Measurements from ENCODE around the gene STRN. TPM values are rescaled to one million over a fixed set of nuclear protein-coding genes. Genes with fewer than 3 reads are reported as not detected.
A peak's percentile ranks its signal among the peaks of the same experiment; 100 is the strongest.

The STRN gene
- total and polyA plus RNA-seq, 9 of the 15 experiments (the other 6 are each of a cell fraction or from before 2014, with no cell fraction given): 1.3 to 31.2 (median 20.0) TPM

- TF ChIP-seq XRCC4 (IDR thresholded peaks at IDR 0.05; ENCODE audit: extremely low read depth, insufficient read depth, insufficient read length): no peak
- no peak for TF ChIP-seq ATF1 (CRISPR knock-in tag; IDR thresholded peaks at IDR 0.05)
- peak; percentile 86 for TF ChIP-seq ATF1 (tag; IDR thresholded peaks at IDR 0.05)
- TF ChIP-seq ZZZ3 (IDR thresholded peaks at IDR 0.05): no peak
- peak; percentile 62; the same call in 1 of the 2 replicates for TF ChIP-seq ZBTB2 (IDR thresholded peaks at IDR 0.05)
- TF ChIP-seq L3MBTL2 (IDR thresholded peaks at IDR 0.05): peak; percentile 85
- no peak for TF ChIP-seq ZFPM2 (CRISPR knock-in tag; IDR thresholded peaks at IDR 0.05)
- no peak for TF ChIP-seq ZNF699 (CRISPR knock-in tag; IDR thresholded peaks at IDR 0.05; ENCODE audit: insufficient replicate concordance)
- TF ChIP-seq TCF7 (IDR thresholded peaks at IDR 0.05; ENCODE audit: borderline replicate concordance): no peak
- TF ChIP-seq ZSCAN29 (IDR thresholded peaks at IDR 0.05): 0 out of 2 replicates have a peak, but pooled peaks have one; percentile 64
- peak; percentile 51 to 68; a peak in 1 of 4 replicates for TF ChIP-seq MLLT1 (IDR thresholded peaks at IDR 0.05)
- no peak for TF ChIP-seq NR1H2 (CRISPR knock-in tag; IDR thresholded peaks at IDR 0.05)
- TF ChIP-seq CBX3 (IDR thresholded peaks at IDR 0.05; ENCODE audit: borderline replicate concordance in 1 of 2, low read length in 2 of 2): no peak
- TF ChIP-seq ZNF778 (CRISPR knock-in tag; IDR thresholded peaks at IDR 0.05): no peak
- no peak for TF ChIP-seq BCL6 (CRISPR knock-in tag; IDR thresholded peaks at IDR 0.05)
- no peak; the same call in 1 of the 2 replicates for TF ChIP-seq EP300 (IDR thresholded peaks at IDR 0.05; ENCODE audit: low read length)
- TF ChIP-seq TCF3 (CRISPR knock-in tag; IDR thresholded peaks at IDR 0.05): 0 out of 2 replicates have a peak, but pooled peaks have one; percentile 20
- TF ChIP-seq POLR2AphosphoS2 (IDR thresholded peaks at IDR 0.05; ENCODE audit: low read length): no peak
- TF ChIP-seq SIRT6 (IDR thresholded peaks at IDR 0.05; ENCODE audit: low read depth, low read length): no peak
- no peak for TF ChIP-seq ZNF197 (CRISPR knock-in tag; IDR thresholded peaks at IDR 0.05; ENCODE audit: low read depth)
- no peak for TF ChIP-seq MCM2 (IDR thresholded peaks at IDR 0.05; ENCODE audit: low read depth)
- TF ChIP-seq ZNF785 (CRISPR knock-in tag; IDR thresholded peaks at IDR 0.05): no peak
- no peak for TF ChIP-seq KAT2B (IDR thresholded peaks at IDR 0.05; ENCODE audit: low read depth, low read length)
- peak in 1 of 3 experiments; percentile 76; a peak in 2 of 6 replicates for TF ChIP-seq ZBTB11 (CRISPR knock-in tag; IDR thresholded peaks at IDR 0.05)
These were observed at the start of gene STRN (continued) for GRCh38 chr2:36966370-36967235.

Measured in K562 (cell line).